RWPE1 (cell line): Measurements from ENCODE around the gene RASA3.

Source experiments
- CTCF ChIA-PET: fragments of 350-600 bp; sonication (Branson Sonifier 250); formaldehyde crosslinking; extraction: SDS; loops from one replicate; lab custom pipeline; 2021; lab: Yijun Ruan, JAX
- POLR2A ChIA-PET: fragments of 400-600 bp; formaldehyde crosslinking; extraction: SDS; loops from one replicate; lab custom pipeline; 2020; ENCODE audit warnings: antibody characterized with exemption; ENCODE audit not compliant: low non-redundant PET; lab: Yijun Ruan, JAX
- DNase-seq: peaks from one replicate; pipeline ENCODE4 v3.0.0; 2012; ENCODE audit warnings: low spot score
- H3K27ac ChIP-seq: fragments of 450-650 bp; 2 replicates; pipeline ENCODE4 v1.5.1; 2017
- TF ChIP-seq, protein P1 (sequence below): fragments of 450-650 bp; conservative IDR thresholded peaks from 2 replicates; pipeline ENCODE4 v1.5.1; 2017; ENCODE audit warnings: low read depth, mild to moderate bottlenecking

The RASA3 gene

DNA sequence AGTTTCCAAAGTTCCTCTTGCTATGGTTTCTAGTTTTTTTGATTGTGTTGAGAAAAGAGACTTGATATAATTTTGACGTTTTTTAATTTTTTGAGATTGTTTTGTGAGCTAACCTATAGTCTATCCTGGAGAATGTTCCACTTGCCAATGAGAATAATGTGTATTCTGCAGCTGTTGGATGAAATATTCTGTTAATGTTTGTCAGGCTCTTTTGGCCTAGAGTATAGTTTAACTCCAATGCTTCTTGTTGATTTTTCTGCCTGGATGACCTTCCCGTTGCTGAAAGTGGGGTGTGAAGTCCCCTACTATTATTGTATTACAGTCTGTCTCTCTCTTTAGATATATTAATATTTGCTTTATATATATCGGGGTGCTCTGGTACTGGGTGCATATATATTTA, 40.0 kb downstream of the RASA3 start:
- POLR2A ChIA-PET = no interaction called here

DNA sequence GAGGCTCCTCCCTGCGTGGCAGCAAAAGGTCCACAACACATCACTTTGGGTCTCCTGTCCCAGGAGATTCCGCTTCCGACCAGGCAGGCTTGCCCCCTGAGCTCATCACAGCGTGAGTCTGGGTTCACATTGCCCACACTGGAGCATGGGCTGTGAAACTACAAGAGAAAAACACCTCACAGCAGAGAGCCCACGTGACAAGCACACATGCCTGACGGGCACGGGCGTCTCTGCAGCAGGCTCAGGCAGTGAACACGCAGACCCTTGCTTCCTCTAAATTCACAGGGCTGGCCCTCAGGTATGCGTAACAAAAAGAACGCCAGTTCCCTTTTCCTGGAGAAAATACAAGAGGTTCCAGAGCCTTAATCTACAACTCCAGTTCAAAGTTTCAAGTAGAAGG, 41.9 kb downstream of the RASA3 start:
- ChIA-PET CTCF (interaction anchor here (1.0 kb wide), 1 partner anchor 45 kb away, joined by 3 read pairs; no protein-coding TSS in a partner anchor), POLR2A (no interaction called here)
- peak overlapping the region; percentile 64 for H3K27ac ChIP-seq
- no peak for DNase-seq
- TF ChIP-seq, protein P1, sequence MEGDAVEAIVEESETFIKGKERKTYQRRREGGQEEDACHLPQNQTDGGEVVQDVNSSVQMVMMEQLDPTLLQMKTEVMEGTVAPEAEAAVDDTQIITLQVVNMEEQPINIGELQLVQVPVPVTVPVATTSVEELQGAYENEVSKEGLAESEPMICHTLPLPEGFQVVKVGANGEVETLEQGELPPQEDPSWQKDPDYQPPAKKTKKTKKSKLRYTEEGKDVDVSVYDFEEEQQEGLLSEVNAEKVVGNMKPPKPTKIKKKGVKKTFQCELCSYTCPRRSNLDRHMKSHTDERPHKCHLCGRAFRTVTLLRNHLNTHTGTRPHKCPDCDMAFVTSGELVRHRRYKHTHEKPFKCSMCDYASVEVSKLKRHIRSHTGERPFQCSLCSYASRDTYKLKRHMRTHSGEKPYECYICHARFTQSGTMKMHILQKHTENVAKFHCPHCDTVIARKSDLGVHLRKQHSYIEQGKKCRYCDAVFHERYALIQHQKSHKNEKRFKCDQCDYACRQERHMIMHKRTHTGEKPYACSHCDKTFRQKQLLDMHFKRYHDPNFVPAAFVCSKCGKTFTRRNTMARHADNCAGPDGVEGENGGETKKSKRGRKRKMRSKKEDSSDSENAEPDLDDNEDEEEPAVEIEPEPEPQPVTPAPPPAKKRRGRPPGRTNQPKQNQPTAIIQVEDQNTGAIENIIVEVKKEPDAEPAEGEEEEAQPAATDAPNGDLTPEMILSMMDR = no peak

More for the DNA sequence above, 40.0 kb downstream of the RASA3 start:
- H3K27ac ChIP-seq = no peak overlapping the region
- TF ChIP-seq, protein P1 = no peak
- CTCF ChIA-PET = no interaction called here
- no peak for DNase-seq

DNA sequence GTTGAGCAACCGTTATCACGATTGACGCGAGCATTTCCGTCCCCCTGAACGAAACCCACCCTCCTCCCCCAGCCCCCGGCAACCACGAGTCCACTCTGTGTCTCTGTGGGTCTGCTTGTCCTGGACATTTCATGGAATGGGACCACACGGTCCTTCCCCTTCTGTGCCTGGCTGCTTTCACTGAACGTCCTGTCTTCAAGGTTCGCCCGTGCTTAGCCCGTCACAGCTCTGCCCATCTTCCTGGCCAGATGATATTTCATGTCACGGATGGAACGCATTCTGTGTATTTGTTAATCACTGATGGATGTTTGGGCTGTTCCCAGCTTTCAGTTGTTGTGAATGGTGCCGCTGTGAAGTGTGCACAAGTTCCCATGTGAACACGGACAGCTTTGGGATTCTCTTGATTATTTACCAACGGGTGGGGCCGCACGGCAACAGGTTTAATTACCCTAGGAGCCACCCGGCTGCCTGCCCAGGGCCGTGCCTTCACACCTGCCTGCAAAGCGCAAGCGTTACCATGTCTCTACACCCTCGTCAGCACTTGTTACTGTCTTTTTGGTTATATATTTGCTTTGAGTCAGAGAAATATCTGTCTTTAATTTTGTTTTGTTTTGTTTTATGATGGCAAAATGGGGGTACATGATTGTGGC, 42.5 kb downstream of the RASA3 start:
- CTCF ChIA-PET = interaction anchor here (1.0 kb wide), 1 partner anchor 45 kb away, joined by 3 read pairs; no protein-coding TSS in a partner anchor

DNA sequence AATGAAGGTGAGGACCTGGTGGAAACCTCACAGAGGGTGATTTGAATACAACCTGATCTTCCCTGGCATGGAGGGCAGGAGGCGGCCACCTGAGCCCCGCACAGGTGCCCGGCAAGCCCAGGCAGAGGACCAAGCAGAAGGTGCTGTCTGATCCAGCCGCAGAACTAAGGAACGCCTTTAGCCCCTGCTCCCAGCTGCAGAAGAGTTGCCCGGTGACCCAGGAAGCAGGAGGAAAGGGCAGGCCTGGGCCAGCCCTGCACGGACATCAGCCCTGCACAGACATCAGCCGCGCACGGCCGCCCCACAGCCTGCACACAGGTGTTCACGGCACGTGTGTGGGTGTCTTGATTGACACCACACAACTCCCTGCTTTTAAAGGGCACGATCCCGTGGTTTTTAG, 43.1 kb downstream of the RASA3 start:
- ChIA-PET POLR2A (no interaction called here), CTCF (no interaction called here)
- no peak for DNase-seq
- TF ChIP-seq, protein P1 = no peak
- H3K27ac ChIP-seq = peak overlapping the region; percentile 64

More for the DNA sequence above, 42.5 kb downstream of the RASA3 start:
- POLR2A ChIA-PET = no interaction called here
- DNase-seq = no peak
- H3K27ac ChIP-seq = peak overlapping the region; percentile 64
- TF ChIP-seq, protein P1 = no peak

DNA sequence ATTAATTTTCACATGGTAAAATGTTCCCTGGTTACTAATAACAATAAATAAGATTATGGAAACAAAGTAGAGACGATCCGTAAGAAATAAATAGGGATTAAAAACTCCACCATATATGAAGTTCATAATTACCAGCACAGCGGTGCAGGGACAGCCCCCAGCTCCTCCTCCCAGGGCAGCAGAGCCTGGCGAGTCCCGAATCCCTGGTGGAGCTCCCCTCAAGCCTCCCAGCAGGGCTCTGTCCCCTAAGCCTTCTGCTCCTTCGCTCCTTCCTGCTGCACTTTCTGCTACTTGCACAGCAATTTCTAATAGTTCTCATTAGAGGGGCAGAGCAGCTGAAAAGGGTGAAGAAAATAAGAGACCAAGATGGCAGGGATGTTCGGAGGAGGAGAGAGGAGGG, 43.6 kb downstream of the RASA3 start:
- H3K27ac ChIP-seq = peak overlapping the region; percentile 64
- no peak for DNase-seq
- TF ChIP-seq, protein P1 = no peak
- POLR2A ChIA-PET = no interaction called here
- CTCF ChIA-PET = no interaction called here

DNA sequence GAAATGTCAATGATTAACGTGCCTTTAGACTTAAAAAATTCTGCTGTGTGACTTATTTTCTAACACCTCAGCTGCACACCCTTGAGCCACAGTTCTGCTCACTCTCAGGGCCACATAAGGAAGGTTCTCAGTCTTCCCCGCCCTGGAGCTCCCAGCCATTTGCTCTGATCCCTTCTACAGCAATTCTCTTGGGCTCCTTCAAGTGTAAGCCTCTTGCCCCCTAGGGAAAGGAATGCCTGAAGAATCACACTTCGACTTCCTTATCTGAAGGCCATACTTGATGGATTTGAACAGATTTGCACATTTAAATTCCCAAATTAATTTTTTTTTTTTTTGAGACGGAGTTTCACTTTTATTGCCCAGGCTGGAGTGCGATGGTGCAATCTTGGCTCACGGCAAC, 44.2 kb downstream of the RASA3 start:
- CTCF ChIA-PET = no interaction called here
- H3K27ac ChIP-seq = peak overlapping the region; percentile 64
- POLR2A ChIA-PET = no interaction called here
- TF ChIP-seq, protein P1 = no peak
- DNase-seq = no peak
